ENCODE measurements around the gene CCSER2.

The CCSER2 gene

DNA sequence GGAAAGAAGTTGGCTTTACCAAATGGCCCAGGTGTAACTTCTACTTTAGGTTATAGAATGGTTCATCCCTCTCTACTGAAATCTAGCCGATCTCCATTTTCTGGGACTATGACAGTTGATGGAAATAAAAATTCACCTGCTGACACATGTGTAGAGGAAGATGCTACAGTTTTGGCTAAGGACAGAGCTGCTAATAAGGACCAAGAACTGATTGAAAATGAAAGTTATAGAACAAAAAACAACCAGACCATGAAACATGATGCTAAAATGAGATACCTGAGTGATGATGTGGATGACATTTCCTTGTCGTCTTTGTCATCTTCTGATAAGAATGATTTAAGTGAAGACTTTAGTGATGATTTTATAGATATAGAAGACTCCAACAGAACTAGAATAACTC lies 43.6 kb downstream of the CCSER2 start:
- no peaks in the 10 kb centered on the region for H3K4me1 ChIP-seq (ENCODE audit: control insufficient read depth, insufficient read depth, low read depth, low read length)
- H4K91ac ChIP-seq (ENCODE audit: low read length), result no peak overlapping the region
- H3K79me1 ChIP-seq (replicated peaks; ENCODE audit: low read length, poor library complexity, severe bottlenecking), result peaks cover 13% of the 10 kb centered on the region
- no peak overlapping the region for H3K9ac ChIP-seq (ENCODE audit: low read length)
- no peaks in the 10 kb centered on the region for H3K27me3 ChIP-seq (ENCODE audit: control insufficient read depth in 1 of 2, insufficient read depth in 1 of 2, low read length in 2 of 2)
- H3K9me3 ChIP-seq (ENCODE audit: control insufficient read depth, low read length), result no peaks in the 10 kb centered on the region
- H2BK15ac ChIP-seq (ENCODE audit: low read depth, poor library complexity, severe bottlenecking), result no peak overlapping the region
- WGBS, result 100% methylated on average over 1 of the region's 2 CpGs
- H3K4me3 ChIP-seq (ENCODE audit: insufficient read depth in 1 of 2, low read depth in 1 of 2, low read length in 2 of 2), result no peak overlapping the region
- no peak overlapping the region for H2BK5ac ChIP-seq (ENCODE audit: low read depth, low read length, poor library complexity, severe bottlenecking)
- H2BK120ac ChIP-seq (ENCODE audit: low read depth, low read length), result no peak overlapping the region
- no peak overlapping the region for H2AK5ac ChIP-seq (ENCODE audit: low read length, severe bottlenecking)
- H3K4me2 ChIP-seq (ENCODE audit: low read length, poor library complexity, severe bottlenecking), result no peak overlapping the region
- no peak overlapping the region for H3K4ac ChIP-seq (ENCODE audit: low read depth in 1 of 2, low read length in 2 of 2)
- H2AFZ ChIP-seq (ENCODE audit: low read depth, low read length), result no peak overlapping the region
- H3K14ac ChIP-seq (ENCODE audit: low read length in 2 of 2), result no peak overlapping the region
- no peak overlapping the region for H2BK12ac ChIP-seq (ENCODE audit: low read length in 2 of 2)
- no peak overlapping the region for H3K18ac ChIP-seq (ENCODE audit: low read depth in 1 of 2, low read length in 2 of 2)
- DNase-seq, result no peak
- no peak overlapping the region for H4K8ac ChIP-seq (ENCODE audit: low read length)
- peaks cover 2 to 49% of the 10 kb centered on the region in 2 experiments for H3K36me3 ChIP-seq (ENCODE audit: control insufficient read depth in 1 of 2, insufficient read depth in 2 of 2, low read depth in 1 of 2, low read length in 2 of 2)
- H3K27ac ChIP-seq (ENCODE audit: low read length, poor library complexity, severe bottlenecking), result no peak overlapping the region
- no peak overlapping the region for H3K23ac ChIP-seq (ENCODE audit: low read length in 2 of 2)

DNA sequence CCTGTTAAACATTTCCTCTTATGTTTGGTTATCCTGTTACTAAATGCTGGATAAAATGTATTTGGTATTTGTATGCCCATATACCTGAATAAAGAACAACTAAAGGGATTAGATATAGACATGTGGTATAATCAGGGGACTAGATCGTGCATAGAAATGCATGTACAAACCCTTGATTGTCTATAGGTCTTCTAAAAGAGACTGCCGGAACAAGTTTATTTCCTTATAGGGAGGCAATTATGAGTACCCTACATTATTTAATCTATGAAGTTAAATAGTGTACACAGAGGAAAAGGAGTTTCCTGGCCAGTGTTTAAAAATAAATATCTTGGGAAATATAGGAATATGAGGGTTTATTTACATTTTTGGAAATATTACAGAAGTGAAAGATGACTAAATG lies 44.6 kb downstream of the CCSER2 start:
- Histone ChIP-seq H3K14ac (ENCODE audit: low read length in 2 of 2) (no peak overlapping the region), H3K4ac (ENCODE audit: low read depth in 1 of 2, low read length in 2 of 2) (no peak overlapping the region), H2BK15ac (ENCODE audit: low read depth, poor library complexity, severe bottlenecking) (no peak overlapping the region), H3K23ac (ENCODE audit: low read length in 2 of 2) (no peak overlapping the region), H3K4me3 (ENCODE audit: insufficient read depth in 1 of 2, low read depth in 1 of 2, low read length in 2 of 2) (no peak overlapping the region), H3K27me3 (ENCODE audit: control insufficient read depth in 1 of 2, insufficient read depth in 1 of 2, low read length in 2 of 2) (no peaks in the 10 kb centered on the region), H4K8ac (ENCODE audit: low read length) (no peak overlapping the region), H2AFZ (ENCODE audit: low read depth, low read length) (no peak overlapping the region), H3K9ac (ENCODE audit: low read length) (no peak overlapping the region), H3K36me3 (ENCODE audit: control insufficient read depth in 1 of 2, insufficient read depth in 2 of 2, low read depth in 1 of 2, low read length in 2 of 2) (peaks cover 2 to 49% of the 10 kb centered on the region in 2 experiments), H2BK120ac (ENCODE audit: low read depth, low read length) (no peak overlapping the region), H4K91ac (ENCODE audit: low read length) (no peak overlapping the region), H2BK12ac (ENCODE audit: low read length in 2 of 2) (no peak overlapping the region), H3K27ac (ENCODE audit: low read length, poor library complexity, severe bottlenecking) (no peak overlapping the region), H2AK5ac (ENCODE audit: low read length, severe bottlenecking) (no peak overlapping the region), H3K4me1 (ENCODE audit: control insufficient read depth, insufficient read depth, low read depth, low read length) (no peaks in the 10 kb centered on the region), H3K4me2 (ENCODE audit: low read length, poor library complexity, severe bottlenecking) (no peak overlapping the region), H2BK5ac (ENCODE audit: low read depth, low read length, poor library complexity, severe bottlenecking) (no peak overlapping the region), H3K18ac (ENCODE audit: low read depth in 1 of 2, low read length in 2 of 2) (no peak overlapping the region), H3K79me1 (replicated peaks; ENCODE audit: low read length, poor library complexity, severe bottlenecking) (peaks cover 9% of the 10 kb centered on the region), H3K9me3 (ENCODE audit: control insufficient read depth, low read length) (no peaks in the 10 kb centered on the region)
- 100% methylated on average over 1 of the region's 2 CpGs for WGBS
- DNase-seq, result no peak

- peaks cover 2 to 49% of the 10 kb centered on the region in 2 experiments for H3K36me3 ChIP-seq (ENCODE audit: control insufficient read depth in 1 of 2, insufficient read depth in 2 of 2, low read depth in 1 of 2, low read length in 2 of 2)
- no peak overlapping the region for H4K8ac ChIP-seq (ENCODE audit: low read length)
- H4K91ac ChIP-seq (ENCODE audit: low read length), result no peak overlapping the region
- no peak overlapping the region for H3K4ac ChIP-seq (ENCODE audit: low read depth in 1 of 2, low read length in 2 of 2)
- no peak overlapping the region for H3K14ac ChIP-seq (ENCODE audit: low read length in 2 of 2)
- H3K23ac ChIP-seq (ENCODE audit: low read length in 2 of 2), result no peak overlapping the region
- no peak overlapping the region for H2BK120ac ChIP-seq (ENCODE audit: low read depth, low read length)
- no peak overlapping the region for H2BK12ac ChIP-seq (ENCODE audit: low read length in 2 of 2)
- no peaks in the 10 kb centered on the region for H3K4me1 ChIP-seq (ENCODE audit: control insufficient read depth, insufficient read depth, low read depth, low read length)
- no peak overlapping the region for H2AK5ac ChIP-seq (ENCODE audit: low read length, severe bottlenecking)
- peaks cover 9% of the 10 kb centered on the region for H3K79me1 ChIP-seq (replicated peaks; ENCODE audit: low read length, poor library complexity, severe bottlenecking)
- H3K18ac ChIP-seq (ENCODE audit: low read depth in 1 of 2, low read length in 2 of 2), result no peak overlapping the region
- H2BK15ac ChIP-seq (ENCODE audit: low read depth, poor library complexity, severe bottlenecking), result no peak overlapping the region
- no peak for DNase-seq
- no peak overlapping the region for H3K27ac ChIP-seq (ENCODE audit: low read length, poor library complexity, severe bottlenecking)
- H2BK5ac ChIP-seq (ENCODE audit: low read depth, low read length, poor library complexity, severe bottlenecking), result no peak overlapping the region
- H3K27me3 ChIP-seq (ENCODE audit: control insufficient read depth in 1 of 2, insufficient read depth in 1 of 2, low read length in 2 of 2), result no peaks in the 10 kb centered on the region
- H3K9ac ChIP-seq (ENCODE audit: low read length), result no peak overlapping the region
- no peak overlapping the region for H3K4me2 ChIP-seq (ENCODE audit: low read length, poor library complexity, severe bottlenecking)
- 83% methylated on average over 1 of the region's 2 CpGs for WGBS
- no peaks in the 10 kb centered on the region for H3K9me3 ChIP-seq (ENCODE audit: control insufficient read depth, low read length)
- H2AFZ ChIP-seq (ENCODE audit: low read depth, low read length), result no peak overlapping the region
- H3K4me3 ChIP-seq (ENCODE audit: insufficient read depth in 1 of 2, low read depth in 1 of 2, low read length in 2 of 2), result no peak overlapping the region
These were observed 46.1 kb downstream of the CCSER2 start for GRCh38 chr10:84374455-84374854.

DNA sequence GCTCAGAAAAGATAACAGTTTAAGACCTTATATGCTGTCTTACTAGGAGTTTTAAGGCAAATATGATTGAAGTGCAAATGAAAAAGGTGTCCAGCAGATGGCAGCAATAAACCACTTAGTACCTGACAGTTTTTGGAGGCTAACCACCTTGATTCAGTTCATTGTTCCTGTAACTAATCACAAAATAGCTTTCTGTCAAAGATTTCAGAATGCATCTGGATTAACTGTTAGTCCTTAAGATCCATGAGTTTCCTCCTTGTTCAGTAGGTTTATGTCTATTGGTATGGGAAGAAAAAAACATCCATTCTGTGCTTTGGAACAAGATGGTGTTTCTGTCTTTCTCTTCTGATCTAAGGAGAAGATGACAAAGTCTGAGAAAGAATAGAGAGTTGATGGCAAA lies 46.6 kb downstream of the CCSER2 start:
- no peak overlapping the region for H4K8ac ChIP-seq (ENCODE audit: low read length)
- no peaks in the 10 kb centered on the region for H3K27me3 ChIP-seq (ENCODE audit: control insufficient read depth in 1 of 2, insufficient read depth in 1 of 2, low read length in 2 of 2)
- no peak overlapping the region for H2BK12ac ChIP-seq (ENCODE audit: low read length in 2 of 2)
- H3K4ac ChIP-seq (ENCODE audit: low read depth in 1 of 2, low read length in 2 of 2), result no peak overlapping the region
- no peak overlapping the region for H3K4me3 ChIP-seq (ENCODE audit: insufficient read depth in 1 of 2, low read depth in 1 of 2, low read length in 2 of 2)
- H2BK15ac ChIP-seq (ENCODE audit: low read depth, poor library complexity, severe bottlenecking), result no peak overlapping the region
- peak; percentile 59 for DNase-seq
- H2BK120ac ChIP-seq (ENCODE audit: low read depth, low read length), result no peak overlapping the region
- H3K9me3 ChIP-seq (ENCODE audit: control insufficient read depth, low read length), result no peaks in the 10 kb centered on the region
- no peak overlapping the region for H2AK5ac ChIP-seq (ENCODE audit: low read length, severe bottlenecking)
- H2AFZ ChIP-seq (ENCODE audit: low read depth, low read length), result no peak overlapping the region
- no peak overlapping the region for H4K91ac ChIP-seq (ENCODE audit: low read length)
- H3K36me3 ChIP-seq (ENCODE audit: control insufficient read depth in 1 of 2, insufficient read depth in 2 of 2, low read depth in 1 of 2, low read length in 2 of 2), result peaks cover 2 to 52% of the 10 kb centered on the region in 2 experiments
- no peak overlapping the region for H3K4me2 ChIP-seq (ENCODE audit: low read length, poor library complexity, severe bottlenecking)
- no peaks in the 10 kb centered on the region for H3K4me1 ChIP-seq (ENCODE audit: control insufficient read depth, insufficient read depth, low read depth, low read length)
- H2BK5ac ChIP-seq (ENCODE audit: low read depth, low read length, poor library complexity, severe bottlenecking), result no peak overlapping the region
- H3K18ac ChIP-seq (ENCODE audit: low read depth in 1 of 2, low read length in 2 of 2), result no peak overlapping the region
- no peak overlapping the region for H3K27ac ChIP-seq (ENCODE audit: low read length, poor library complexity, severe bottlenecking)
- H3K9ac ChIP-seq (ENCODE audit: low read length), result no peak overlapping the region
- no peak overlapping the region for H3K23ac ChIP-seq (ENCODE audit: low read length in 2 of 2)
- no peak overlapping the region for H3K14ac ChIP-seq (ENCODE audit: low read length in 2 of 2)
- peaks cover 9% of the 10 kb centered on the region for H3K79me1 ChIP-seq (replicated peaks; ENCODE audit: low read length, poor library complexity, severe bottlenecking)
